Glomerular endothelial cell (primary cell): Measurements from ENCODE around the gene TRIML1. TPM values are rescaled to one million over a fixed set of nuclear protein-coding genes. Genes with fewer than 3 reads are reported as not detected.
"Not testable (repeated sequence)": the region's sequence is repeated elsewhere in the genome, so short reads cannot be mapped to it uniquely, and the experiment has no call there.

Experiments used
- DNase-seq: peaks from one replicate; pipeline ENCODE4 v3.0.0-alpha.2; 2011; ENCODE audit warnings: low read depth, low spot score; ENCODE audit errors: extremely low read depth
- total RNA-seq: library from RNA; depleted of rRNA; stranded (reverse); fragments of >200 nt; gene quantifications from 2 replicates; pipeline ENCODE4 v1.2.3, GENCODE V29; 2015

The TRIML1 gene
- total RNA-seq, 1 donor from 2014 or later: 0.70 TPM

DNA sequence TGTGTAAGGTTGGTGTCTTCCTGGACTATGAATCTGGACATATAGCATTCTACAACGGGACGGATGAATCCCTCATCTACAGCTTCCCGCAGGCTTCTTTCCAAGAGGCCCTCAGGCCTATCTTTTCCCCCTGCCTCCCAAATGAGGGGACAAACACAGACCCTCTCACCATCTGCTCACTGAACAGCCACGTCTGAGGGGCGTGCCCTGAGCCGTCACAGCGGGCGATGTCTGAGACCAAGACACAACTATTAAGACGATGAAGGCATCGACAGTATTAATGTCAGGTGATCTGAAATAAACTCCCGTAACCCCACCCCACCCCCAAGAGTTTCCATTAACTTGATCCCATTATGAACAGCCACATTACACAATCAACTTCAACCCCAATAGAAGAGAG lies 7.9 kb downstream of the TRIML1 start:
- no peak for DNase-seq

DNA sequence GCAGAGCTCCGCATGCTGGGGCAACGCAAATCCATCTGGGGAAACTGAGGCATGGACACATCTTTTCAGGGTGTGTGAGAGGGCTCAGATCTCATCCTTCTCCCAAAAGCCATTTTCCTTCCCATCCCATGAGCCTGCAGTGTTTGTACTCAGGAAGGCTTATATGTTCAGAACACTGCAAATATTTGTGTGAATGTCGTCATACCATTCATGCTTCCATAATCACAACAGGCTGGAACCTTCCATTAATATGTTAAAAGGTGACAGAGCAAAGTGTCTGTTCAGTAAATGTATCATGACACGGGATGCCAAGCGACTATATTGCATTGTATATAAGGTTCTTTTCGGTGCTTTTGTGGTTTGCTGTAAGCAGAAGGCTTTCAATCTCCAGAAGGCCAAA lies 8.5 kb downstream of the TRIML1 start:
- DNase-seq: no peak

DNA sequence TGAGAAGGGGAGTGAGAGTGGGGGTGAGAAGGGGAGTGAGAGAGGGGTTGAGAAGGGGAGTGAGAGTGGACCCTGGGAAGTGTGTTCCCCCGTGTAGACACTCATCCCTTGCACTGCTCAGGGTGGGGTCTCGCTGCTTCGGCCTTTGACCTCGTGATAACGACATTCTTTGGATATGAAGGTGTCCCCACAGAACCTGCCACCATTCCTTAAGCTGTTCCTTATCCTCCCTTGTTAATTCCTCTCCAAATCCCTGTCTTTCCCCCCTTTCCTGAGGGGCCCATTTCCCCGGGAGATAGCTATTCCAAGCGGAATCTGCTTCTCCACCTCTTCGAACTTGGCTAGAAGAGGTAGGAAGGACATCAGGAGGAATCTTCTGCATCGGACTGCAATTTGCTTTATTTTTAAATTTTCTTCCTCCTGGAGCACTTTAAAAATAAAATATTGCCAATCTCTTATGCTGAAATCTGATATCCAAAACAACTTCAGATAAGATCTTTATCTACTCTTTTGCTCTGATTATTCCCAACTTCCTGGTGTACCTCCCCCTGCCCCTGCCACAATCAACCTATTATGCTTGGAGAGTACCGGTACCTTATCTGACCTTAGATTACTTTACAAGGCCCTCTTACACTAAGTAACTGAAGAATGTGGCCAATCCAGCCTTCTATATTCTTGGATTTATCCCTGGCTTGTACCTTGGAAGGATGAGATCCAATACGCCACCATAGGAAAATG lies 15.6 kb downstream of the TRIML1 start:
- DNase-seq: no peak

DNA sequence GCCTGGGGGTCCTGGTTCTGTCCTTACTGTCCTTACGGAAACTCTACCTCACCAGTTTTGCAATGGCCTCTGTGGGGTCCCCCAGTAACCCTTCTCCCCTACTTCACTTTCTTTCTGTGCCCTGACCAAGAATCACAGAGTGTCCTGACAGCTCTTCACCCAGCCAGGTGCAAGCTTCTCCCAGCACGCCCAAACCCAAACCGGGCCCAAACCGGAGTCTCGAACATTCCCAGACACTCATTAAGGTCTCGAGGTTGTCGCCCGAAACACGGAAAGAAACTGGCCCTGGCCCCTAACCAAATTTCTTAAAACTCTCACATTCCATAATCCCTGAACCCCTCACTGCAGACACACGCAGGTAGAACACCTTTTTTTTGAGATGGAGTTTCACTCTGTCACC lies 19.1 kb downstream of the TRIML1 start:
- no peak for DNase-seq

DNA sequence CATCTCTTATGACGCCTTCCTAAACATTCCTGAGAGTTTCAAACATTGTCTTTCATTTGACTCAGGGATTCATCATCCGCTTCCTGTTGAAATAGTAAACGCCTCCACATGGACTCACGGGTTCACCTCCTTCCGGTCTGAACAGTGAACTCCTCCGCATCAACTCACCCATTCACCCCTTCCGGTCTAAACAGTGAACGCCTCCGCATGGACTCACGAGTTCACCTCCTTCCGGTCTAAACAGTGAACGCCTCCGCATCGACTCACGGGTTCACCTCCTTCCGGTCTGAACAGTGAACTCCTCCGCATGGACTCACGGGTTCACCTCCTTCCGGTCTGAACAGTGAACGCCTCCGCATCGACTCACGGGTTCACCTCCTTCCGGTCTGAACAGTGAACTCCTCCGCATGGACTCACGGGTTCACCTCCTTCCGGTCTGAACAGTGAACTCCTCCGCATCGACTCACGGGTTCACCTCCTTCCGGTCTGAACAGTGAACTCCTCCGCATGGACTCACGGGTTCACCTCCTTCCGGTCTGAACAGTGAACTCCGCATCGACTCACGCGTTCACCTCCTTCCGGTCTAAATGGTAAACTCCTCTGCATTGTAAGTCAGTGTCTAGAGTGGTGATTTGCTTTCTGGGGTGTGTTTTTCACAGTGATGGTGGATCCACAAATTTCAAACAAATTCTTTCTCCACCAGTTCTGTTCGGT lies 20.4 kb downstream of the TRIML1 start:
- not testable (repeated sequence) for DNase-seq

DNA sequence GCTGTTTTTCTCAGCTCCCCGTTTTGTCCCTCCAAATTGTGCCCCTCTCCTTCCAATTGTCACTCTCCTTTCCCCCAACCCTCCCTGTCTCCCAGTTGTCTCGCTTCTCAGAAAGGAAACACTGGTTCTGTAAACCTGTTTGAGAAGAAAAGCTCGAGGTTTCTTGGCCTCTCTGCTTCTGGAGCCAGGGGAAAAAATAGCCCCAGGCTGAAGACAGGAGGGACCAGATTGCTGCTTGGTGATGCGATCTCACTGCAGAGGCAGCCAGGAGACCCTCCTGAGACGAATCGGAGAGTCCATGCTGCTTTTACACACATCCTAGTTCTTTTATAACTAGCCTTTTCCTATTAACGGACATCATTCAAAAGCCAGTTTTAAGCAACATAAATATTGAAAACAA lies 21.2 kb downstream of the TRIML1 start:
- no peak for DNase-seq

DNA sequence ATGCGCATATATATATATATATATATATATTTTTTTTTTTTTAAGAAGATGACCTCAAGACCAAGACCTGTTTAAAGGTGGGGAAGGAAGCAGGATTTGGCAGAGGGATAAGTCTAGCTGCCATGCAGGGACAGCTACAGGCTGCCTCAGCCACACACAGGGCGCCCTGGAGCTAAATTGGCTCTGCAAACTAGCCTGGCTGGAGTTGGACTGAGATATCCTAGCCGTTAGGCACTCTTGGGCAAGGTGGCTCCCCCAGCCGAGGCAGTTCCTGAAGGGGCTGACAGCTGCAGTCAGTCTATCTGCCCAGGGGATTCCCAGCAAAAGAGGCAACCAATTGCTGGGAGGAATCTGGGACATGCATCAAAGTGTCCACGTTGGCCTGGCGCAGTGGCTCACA lies 21.9 kb downstream of the TRIML1 start:
- no peak for DNase-seq

DNA sequence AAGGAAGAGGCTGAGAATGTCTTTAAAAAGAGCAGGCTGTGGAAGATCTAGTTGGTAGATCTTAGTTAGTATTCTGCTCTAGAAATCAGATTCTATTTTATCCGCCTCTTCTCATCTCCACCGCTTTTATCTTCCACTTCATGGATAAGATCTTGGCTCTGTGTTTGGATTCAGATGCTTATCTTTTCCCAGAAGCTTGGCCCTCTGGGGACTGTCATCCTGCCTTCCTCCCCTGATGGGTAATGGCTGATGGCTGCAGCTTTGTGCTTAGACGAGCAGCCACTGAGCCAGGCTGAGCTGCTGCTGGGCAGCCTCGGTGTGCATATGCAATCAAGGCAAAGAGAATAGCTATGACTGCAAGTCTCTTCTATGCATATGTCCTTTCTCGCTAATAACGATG lies 23.5 kb downstream of the TRIML1 start:
- no peak for DNase-seq

DNA sequence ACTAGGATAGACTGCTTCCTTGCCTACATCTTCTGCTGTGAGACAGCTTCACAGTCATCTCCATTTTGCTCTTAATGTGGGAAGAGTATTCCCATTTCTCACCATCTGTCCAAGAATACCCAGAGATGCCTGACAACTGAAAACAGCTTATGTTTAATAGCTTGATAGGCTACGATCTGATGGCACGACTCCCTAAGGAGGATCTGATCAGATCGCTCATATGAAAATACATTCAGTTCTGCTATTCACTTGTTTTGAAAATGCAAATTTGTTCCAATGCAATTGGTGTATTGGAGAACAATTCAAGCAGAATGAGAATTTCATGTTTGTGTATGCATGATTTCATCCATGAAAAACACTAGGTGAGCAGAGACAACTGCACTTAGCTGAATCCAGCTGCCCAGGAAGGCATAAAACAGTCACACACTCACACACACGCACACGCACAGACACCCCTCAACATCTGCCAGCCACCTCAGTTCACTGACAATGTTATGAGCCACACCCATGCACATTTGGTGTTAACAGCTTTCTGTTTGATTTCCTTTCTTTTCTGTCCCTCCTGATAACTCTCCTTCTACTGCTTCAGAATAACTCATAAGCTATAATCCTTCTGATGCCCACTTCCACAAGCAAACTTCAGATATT lies 29.6 kb downstream of the TRIML1 start:
- no peak for DNase-seq

DNA sequence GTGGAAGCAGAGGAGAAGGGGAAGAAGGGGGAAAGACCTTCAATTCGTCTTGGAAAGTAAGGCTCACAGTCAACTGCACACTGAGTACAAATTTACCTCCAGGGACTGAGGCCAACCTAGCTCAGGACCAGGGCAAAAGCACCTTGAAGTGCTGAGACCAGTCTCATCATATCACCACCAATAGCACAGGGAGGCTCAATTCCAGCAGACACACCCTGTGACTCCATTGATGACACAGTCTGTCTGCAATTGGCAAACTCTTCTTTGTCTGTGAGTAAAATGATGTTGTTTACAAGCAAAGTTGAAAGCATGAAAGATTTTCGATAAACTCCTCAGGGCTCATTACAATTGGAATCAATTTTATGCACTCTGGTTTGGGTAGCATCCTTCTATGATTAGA lies 32.3 kb downstream of the TRIML1 start:
- DNase-seq: no peak

DNA sequence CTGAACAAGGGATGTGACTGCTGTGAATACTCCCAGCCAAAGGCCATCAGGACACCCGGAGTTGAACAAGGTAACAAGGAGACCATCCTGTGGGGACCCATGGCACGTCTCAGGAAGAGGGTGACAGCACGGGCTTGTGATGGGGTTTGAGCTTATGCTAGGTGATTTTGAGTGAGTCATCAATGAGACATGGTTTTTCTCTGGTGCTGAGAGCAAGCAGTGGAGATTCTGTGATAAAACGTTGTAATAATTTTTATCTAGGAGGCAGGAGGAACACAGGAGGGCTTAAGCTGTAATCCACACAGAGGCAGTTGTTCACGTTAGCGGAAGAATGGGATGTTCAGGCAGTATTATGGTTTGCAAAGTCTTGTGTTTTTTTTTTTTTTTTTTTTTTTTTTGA lies 36.0 kb downstream of the TRIML1 start:
- no peak for DNase-seq

DNA sequence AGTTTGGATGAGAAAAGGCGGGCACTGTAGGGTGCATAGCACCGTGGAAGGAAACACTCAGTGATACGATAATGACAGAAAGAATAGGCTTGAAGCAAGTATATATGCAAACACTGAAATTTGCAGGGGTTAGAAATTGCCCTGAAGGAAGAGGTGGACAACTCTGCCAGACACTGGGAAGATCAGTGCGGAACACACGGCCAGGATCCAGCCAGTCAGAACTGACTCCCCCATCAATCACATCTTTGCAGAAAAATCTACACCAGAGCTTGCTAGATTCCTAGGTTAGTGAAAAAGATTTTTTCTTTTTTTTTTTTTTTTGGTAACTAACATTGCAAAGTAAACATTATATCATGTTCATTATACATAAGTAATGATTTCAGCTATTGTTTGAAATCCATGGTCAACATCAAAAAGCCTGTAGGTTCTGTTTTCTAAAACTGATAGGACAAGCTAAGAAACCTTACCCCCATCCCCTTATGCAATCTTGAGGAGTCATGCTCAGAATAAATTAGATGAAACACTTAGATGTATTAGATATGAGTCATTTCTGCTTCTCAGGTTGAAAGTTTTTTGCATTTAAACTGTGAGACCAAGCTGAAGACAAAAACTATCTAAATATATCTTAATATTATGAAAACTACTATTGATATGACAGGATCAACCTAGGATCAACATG lies 38.9 kb downstream of the TRIML1 start:
- DNase-seq: no peak

DNA sequence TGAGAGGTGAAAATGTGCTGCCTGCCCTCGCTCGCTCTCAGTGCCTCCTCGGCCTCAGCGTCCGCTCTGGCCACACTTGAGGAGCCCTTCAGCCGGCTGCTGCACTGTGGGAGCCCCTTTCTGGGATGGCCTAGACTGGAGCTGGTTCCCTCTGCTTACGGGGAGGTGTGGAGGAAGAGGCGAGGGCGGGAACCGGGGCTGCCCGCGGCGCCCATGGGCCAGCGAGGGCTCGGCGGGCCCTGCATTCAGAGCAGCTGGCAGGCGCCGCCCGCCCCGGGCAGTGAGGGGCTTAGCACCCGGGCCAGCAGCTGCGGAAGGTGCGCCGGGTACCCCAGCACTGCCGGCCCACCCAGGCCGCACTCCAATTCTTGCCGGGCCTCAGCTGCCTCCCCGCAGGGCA lies 39.6 kb downstream of the TRIML1 start:
- no peak for DNase-seq

DNA sequence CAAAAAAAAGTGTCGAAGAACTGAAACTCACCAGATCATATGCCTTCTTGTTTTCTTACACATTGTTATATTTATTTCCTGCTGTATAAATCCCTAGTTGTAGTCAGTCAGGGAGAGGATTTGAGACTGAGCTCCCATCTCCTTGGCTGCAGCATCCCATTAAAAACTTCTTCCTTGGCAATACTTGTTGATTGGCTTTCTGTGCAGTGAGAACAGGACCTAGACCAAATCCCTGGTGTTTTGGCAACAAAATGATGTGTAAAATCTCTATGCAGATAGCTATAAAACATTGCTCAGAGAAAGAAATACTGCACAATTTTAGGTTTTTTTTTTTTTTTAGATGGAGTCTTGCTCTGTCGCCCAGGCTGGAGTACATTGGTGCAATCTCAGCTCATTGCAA lies 47.9 kb downstream of the TRIML1 start:
- no peak for DNase-seq

DNA sequence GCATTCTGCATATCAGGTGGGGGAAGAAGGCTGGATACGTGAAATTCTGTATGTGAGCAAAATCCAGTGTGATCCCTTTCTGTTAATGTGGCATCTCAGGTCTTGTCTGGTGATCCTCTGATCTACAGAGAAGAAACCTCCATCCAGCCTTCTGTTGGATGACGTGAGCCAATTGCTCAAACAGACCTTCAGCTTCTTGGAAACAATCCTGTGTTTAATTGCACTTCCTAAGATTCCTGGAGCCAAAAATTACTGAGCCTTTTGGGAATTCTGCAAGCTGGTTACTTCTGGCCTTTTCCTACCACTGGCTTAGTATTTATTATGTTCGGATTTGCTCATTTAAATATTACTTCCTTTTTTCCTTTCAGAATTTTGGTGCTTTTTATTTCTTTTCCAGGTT lies 51.2 kb downstream of the TRIML1 start:
- DNase-seq: no peak

DNA sequence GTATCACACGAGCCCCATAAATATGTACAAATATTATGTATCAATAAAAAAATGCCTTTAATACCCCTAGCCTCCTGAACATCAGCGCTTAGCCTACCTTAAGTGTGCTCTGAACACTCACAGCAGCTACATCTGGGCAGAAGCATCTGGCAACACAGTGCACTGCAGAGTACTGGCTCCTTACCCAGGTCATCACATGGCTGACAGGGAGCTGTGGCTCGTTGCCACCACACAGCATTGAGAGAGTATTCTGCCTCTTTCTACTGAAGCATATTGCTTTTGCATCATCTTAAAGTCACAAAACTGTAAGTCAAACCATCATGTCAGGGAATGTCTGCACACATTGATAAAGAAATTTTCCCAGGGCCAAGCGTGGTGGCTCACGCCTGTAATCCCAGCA lies 55.2 kb downstream of the TRIML1 start:
- DNase-seq: no peak

DNA sequence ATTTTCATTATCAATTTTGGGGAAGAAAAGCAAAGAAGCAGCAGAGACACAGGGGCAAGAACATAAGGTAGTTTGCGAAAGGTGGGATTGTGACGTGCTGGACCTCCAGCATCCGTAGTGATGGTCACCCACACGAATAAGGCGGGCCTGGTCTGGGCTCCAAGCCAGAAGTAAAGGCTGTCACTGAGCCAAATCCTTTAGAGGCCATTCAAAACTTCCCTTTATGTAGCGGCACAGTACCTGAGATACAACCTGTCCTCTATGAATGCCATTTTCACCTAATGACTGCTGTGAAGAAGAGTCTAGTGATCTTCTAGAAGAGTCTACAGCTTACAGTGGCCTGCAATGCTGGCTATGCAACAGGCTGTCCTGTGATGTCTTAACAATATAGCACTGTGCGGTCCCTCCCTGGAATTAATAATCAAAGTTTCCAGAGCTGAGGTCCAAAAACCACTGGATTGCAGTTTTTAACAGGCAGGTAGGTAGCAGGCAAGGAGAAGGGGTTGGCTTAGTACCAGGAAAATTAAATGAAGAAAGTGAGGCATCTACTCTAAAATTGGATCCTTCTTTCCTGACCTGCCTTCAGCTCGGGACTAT lies 56.2 kb downstream of the TRIML1 start:
- no peak for DNase-seq

DNA sequence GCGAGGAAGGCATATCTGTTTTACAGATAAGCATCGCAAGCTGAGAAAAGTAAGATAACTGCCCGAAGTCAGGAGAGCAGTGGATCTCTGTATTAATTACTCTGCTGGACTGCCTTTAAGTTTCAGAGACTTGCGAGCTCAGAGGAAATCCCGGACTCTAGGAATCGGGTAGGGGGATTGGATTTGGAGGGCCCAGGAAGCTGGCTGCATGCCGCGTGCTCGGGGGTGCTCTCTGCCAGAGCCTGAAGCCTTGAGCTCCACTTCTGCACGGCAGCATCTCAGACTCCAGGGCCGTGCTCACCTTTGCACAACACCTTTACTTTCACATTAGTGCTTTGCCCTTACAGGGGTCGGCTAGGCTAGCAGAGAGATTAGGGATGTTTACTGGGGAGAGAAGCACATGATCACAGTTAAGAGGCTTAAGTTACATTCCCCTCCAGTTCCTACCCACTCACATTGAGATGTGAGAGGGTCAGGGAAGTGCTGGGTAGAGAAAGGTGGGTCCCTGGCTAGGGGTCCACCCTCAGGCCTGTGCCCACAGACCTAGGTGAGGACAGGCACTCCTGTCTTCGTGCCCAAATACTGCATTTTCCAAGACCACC lies 57.0 kb downstream of the TRIML1 start:
- DNase-seq: no peak
